ENCODE results near the gene TRABD2B. TPM values are rescaled to one million over a fixed set of nuclear protein-coding genes. Genes with fewer than 3 reads are reported as not detected.

The TRABD2B gene
- total and polyA plus RNA-seq, 11 donors, result 0.31 to 1.1 (median 0.80) TPM

- intact Hi-C loops (cut with DNase I), result loop anchor here in 3 of 10 donors (10.0 kb wide), 2 partner anchors 193 to 533 kb away; no protein-coding TSS in a partner anchor
- peaks cover 6 to 82% (median 40%) of the 10 kb centered on the region in 9 donors for H3K27me3 ChIP-seq
- no peaks in the 10 kb centered on the region for H3K36me3 ChIP-seq
- H3K4me1 ChIP-seq, result no peaks in the 10 kb centered on the region
- no peak for TF ChIP-seq CTCF (IDR thresholded peaks at IDR 0.05)
- no peak for TF ChIP-seq POLR2A (IDR thresholded peaks at IDR 0.05)
- no peak overlapping the region for H3K4me3 ChIP-seq
- ATAC-seq, result no peak
- H3K9me3 ChIP-seq, result no peaks in the 10 kb centered on the region
- H3K27ac ChIP-seq, result no peak overlapping the region
- DNase-seq, result no peak
Observed at GRCh38 chr1:47717341-47717740, 279.8 kb downstream of the TRABD2B start.

- H3K27me3 ChIP-seq, result peaks cover 17 to 96% (median 70%) of the 10 kb centered on the region in 9 donors
- no peak for TF ChIP-seq CTCF (IDR thresholded peaks at IDR 0.05)
- TF ChIP-seq POLR2A (IDR thresholded peaks at IDR 0.05), result no peak
- H3K9me3 ChIP-seq, result no peaks in the 10 kb centered on the region
- H3K4me1 ChIP-seq, result peaks cover 2 to 19% (median 14%) of the 10 kb centered on the region in 12 donors
- no peak overlapping the region for H3K27ac ChIP-seq
- H3K4me3 ChIP-seq, result no peak overlapping the region
- intact Hi-C loops (cut with DNase I), result loop anchor here in 9 of 10 donors (5.0 to 10.0 kb wide), 11 partner anchors 187 to 537 kb away; partner anchors contain the start of gene PDZK1IP1 (in 2 of the 9)
- DNase-seq, result no peak
- no peaks in the 10 kb centered on the region for H3K36me3 ChIP-seq
- ATAC-seq, result no peak
- 72 to 82% (median 75%) methylated on average over 4 of the region's 4 CpGs for WGBS, 4 donors
Observed at GRCh38 chr1:47713975-47714767, 283.0 kb downstream of the TRABD2B start.

GRCh38 chr1:47713333-47713953 lies 283.7 kb downstream of the TRABD2B start:
- Histone ChIP-seq H3K36me3 (no peaks in the 10 kb centered on the region), H3K9me3 (no peaks in the 10 kb centered on the region), H3K27me3 (peaks cover 22 to 98% (median 72%) of the 10 kb centered on the region in 9 donors), H3K4me1 (peaks cover 7 to 26% (median 21%) of the 10 kb centered on the region in 12 donors), H3K27ac (no peak overlapping the region), H3K4me3 (no peak overlapping the region)
- DNase-seq, result no peak
- intact Hi-C loops (cut with DNase I), result loop anchor here in 9 of 10 donors (5.0 to 10.0 kb wide), 11 partner anchors 186 to 536 kb away; partner anchors contain the start of gene PDZK1IP1 (in 2 of the 9)
- WGBS, 4 donors, result 69 to 76% (median 72%) methylated on average over 9 of the region's 9 CpGs
- ATAC-seq, result no peak
- no peak for TF ChIP-seq POLR2A (IDR thresholded peaks at IDR 0.05)
- no peak for TF ChIP-seq CTCF (IDR thresholded peaks at IDR 0.05)
